NCI-H1436 treated with DMSO at 0.1 percent for 48 hours (cell line): Measurements from ENCODE around the gene POU2F1.

Experiments used
- DNase-seq: peaks from one replicate; lab custom pipeline; 2025; lab: John Stamatoyannopoulos, UW

The POU2F1 gene

DNA sequence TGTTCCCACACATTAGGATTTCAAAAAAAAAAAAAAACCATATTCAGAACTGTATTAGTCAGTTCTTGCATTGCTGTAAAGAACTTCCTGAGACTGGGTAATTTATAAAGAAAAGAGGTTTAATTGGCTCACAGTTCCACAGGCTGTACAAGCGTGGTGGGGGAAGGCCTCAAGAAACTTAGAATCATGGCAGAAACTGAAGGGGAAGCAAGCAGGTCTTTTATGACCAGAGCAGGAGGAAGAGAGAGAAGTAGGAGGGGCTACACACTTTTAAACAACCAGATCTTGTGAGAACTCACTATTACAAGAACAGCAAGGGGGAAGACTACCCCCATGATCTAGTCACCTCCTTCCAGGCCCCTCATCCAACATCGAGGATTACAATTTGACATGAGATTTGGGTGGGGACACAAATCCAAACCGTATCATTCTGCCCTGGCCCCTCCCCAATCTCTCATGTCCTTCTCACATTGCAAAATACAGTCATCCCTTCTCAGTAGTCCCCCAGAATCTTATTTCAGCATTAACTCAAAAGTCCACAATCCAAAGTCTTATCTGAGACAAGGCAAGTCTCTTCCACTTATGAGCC is 51.8 kb downstream of the POU2F1 start:
- no peak for DNase-seq

DNA sequence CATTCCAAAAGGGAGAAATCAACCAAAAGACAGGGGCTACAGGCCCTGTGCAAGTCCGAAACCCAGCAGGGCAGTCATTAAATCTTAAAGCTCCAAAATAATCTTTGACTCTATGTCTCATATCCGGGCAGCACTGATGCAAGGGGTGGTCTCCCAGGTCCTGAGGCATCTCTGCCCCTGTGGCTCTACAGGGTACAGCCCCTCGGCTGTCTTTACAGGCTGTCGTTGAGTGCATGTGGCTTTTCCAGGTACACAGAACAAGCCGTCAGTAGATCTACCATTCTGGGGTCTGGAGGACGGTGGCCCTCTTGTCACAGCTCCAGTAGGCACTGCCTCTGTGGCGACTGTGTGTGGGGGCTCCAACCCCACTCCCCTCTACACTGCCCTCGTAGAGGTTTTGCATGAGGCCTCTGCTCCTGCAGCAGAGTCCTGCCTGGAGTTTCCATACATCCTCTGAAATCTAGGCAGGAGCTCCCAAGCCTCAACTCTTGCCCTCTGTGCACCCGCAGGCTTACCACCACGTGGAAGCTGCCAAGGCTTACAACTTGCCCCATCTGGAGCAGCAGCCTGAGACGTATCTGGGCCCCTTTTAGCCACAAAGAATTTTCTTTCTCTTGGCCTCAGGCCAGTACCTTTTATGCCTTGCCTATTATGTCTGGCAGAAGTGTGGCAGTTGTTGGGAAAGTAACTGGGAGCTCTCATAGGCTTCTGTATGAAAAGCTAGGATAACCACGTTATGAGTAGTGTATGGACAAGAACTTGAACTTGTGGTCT is 52.5 kb downstream of the POU2F1 start:
- no peak for DNase-seq

DNA sequence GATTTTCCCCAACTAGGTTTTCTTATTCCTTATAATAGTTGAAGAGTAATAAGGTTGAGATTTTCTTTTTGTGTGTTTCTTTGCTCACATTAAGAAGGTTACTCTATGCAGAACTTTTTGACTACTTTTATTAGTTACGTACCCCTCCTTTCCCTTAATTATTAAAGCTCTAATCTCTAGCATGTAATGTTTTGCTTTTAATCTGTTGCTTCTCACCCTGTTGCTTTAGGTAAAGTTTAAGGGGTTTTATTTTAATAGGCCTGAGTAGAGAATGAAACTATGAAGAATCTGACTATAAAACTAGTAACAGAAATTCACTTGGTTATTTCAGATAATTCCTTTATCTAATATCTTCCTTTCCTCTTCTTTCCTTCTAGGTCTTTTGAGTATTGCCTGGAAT is 53.4 kb downstream of the POU2F1 start:
- DNase-seq: no peak

DNA sequence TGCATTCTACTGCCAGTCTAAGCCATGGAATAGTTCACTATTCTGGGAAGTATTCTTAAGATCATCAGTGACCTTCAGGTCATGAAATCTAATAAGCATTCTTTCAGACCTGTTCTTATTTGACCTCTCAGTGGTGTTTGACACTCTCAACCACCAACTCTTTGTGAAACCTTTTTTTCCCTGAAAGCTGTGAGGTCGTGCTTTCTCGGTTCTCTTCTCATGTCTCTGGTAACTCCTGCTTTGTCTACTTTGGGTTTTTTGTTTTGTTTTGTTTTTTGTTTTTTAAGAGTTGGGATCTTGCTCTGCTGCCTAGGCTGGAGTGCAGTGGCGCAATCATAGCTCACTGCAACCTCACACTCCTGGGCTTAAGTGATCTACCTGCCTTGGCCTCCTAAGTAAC is 56.3 kb downstream of the POU2F1 start:
- no peak for DNase-seq

DNA sequence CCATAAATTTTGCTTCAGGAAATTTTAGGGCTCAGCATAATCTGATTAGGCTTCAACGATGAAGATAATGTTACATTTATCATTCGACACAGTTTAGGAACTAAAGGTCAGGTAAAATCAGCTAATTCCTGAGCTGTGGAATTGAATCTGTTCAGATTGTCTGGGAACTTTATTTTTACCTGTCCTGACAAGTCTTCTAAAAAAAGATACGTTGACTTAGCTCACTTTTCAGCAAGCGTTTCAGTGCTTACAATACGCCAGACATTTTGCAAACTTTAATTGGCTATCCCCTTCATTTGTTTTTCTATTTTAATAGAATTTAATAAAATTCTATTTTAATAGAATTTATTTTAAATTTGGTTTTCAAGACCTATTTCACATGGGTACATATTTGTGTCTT is 57.8 kb downstream of the POU2F1 start:
- no peak for DNase-seq

DNA sequence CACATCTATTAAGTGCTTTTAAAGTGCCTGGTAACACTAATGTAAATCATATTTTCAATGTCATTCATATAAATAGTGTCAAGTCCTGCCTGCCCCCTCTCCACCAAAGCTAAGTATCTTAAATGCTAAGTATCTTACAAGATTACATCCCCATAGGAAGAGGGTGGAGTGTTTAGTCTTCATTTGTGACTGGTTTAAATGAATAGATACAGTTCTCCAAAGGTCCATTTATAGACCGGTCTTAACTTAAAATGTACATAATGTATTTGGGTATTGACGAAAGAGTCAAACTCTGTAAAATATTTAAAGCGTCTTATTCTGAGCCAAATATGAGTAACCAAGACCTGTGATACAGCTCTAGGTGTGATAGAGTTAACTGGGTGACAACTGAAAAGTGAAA is 60.2 kb downstream of the POU2F1 start:
- no peak for DNase-seq

DNA sequence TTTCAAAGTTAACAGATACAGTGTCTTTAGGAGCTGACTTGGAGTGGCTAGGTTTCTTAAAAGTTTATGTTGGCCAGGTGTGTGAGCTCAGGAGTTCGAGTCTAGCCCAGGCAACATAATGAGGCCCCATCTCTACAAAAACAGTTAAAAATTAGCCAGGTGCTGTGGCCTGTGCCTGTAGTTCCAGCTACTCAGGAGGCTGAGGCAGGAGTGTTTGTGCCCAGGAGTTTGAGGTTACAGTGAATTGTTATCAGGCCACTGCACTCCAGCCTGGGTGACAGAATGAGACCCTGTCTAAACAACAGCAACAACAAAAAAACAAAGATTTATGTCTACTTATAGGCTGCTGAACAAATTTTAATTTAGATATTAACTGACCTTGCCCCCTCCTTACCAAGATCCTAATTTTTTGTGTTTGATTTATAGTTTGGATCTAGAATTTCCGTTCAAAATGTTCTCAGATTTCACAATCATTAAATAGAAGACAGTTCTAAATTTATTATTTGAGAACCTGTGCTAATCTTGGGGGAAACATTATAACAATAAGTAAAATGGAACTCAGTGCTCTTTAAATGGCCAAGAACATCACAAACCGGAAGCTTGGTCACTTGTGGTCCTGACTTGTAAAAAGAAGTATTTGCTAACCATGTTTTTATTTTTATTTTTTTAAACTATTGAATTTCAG is 67.8 kb downstream of the POU2F1 start:
- no peak for DNase-seq

DNA sequence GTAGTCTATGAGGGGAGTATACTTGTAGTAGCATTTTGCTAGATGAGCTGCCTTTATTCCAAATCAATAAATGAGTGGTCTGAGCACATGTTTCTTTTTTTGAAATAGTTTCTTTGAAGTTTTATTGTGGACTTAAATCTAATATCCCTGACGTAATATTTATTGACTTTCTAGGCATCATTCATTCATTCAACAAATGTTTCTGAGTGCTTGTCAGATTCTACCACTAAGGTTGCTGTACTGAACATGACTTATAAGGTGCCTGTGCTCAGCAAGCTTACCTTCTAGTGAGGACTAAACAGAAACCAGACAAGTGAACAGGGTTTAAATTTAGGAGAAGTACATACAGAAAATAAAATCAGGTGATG is 68.4 kb downstream of the POU2F1 start:
- no peak for DNase-seq

DNA sequence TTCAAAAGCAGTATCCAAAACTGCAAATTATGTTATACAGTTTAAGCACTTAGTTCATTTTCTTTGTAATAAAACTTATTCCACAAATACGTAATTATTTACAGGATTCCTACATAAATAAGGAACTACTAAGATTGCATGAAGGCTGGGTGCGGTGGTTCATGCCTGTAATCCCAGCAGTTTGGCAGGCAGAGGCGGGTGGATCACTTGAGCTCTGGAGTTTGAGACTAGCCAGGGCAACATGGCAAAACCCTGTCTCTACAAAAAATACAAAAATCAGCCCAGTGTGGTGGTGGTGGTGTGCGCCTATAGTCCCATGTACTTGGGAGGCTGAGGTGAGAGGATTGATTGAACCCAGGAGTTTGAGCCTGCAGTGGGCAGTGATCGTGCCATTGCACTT is 69.3 kb downstream of the POU2F1 start:
- DNase-seq: no peak

DNA sequence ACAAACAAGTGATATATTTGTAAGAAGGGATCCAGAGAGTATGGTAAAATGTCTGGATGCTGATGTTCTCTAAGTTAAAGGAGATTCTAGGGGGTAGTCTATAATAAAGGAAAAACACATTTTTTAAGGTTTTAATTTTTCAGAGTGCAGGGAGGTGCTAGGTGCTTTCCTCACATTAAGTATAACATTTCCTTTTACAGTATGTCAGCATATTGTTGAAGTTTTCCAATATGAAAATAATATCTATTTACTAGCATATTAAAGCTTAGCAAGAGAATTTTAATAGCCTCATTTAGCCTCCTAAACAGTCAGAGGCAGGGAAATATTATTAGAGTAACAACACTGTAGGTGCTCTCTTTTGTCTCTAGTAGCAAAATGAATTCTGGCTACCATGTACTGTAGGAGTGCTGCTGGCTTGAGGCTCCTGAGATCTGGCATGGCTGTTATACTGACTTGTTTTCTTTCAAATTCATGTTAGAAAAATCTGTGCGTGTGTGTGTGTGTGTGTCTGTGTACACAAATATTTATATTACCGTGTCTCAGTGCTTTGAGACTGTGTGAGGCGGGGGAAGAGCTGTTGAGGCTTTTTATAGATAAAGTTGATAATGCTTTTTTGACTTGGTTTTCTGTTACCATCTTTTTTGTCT is 71.0 kb downstream of the POU2F1 start:
- no peak for DNase-seq

DNA sequence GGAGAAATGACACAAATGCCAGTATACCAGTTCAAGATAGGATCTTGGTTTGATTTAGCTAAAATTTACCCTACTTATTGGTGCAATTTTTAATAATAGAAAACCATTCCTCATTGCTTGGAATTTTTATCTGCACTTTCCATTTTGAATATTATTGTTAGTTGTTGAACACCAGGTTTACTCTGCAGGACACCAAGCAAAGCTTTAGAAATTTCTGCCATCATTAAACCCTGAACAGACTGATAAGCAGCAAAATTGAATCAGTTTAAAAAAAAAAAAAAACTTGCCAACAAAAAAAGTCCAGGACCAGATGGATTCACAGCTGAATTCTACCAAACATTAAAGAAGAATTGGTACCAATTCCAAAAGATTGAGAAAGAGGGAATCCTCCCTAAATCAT is 71.5 kb downstream of the POU2F1 start:
- no peak for DNase-seq

DNA sequence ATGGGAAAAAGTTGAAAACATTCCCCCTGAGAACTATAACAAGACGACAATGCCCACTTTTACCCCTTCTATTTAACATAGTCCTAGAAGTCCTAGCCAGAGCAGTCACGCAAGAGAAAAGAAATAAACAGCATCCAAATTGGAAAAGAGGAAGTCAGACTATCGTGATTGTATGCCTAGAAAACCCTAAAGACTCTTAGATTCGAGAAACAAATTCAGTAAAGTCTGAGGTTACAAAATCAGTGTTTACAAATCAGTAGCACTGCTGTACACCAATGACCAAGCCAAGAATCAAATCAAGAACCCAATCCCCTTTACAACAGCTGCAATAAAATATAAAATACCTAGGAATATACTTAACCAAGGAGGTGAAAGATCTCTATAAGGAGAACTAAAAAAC is 72.4 kb downstream of the POU2F1 start:
- no peak for DNase-seq

DNA sequence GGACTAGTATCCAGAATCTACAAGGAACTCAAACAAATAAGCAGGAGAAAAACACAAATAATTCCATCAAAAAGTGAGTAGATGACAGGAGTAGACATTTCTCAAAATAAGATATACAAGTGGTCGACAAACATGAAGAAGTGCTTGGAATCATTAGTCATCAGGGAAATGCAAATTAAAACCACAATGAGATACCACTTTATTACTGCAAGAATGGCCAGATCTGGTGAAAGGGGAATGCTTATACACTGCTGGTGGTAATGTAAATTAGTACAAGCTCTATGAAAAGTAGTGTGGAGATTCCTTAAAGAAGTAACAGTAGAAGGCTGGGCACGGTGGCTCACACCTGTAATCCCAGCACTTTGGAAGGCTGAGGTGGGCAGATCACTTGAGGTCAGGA is 73.8 kb downstream of the POU2F1 start:
- DNase-seq: no peak

DNA sequence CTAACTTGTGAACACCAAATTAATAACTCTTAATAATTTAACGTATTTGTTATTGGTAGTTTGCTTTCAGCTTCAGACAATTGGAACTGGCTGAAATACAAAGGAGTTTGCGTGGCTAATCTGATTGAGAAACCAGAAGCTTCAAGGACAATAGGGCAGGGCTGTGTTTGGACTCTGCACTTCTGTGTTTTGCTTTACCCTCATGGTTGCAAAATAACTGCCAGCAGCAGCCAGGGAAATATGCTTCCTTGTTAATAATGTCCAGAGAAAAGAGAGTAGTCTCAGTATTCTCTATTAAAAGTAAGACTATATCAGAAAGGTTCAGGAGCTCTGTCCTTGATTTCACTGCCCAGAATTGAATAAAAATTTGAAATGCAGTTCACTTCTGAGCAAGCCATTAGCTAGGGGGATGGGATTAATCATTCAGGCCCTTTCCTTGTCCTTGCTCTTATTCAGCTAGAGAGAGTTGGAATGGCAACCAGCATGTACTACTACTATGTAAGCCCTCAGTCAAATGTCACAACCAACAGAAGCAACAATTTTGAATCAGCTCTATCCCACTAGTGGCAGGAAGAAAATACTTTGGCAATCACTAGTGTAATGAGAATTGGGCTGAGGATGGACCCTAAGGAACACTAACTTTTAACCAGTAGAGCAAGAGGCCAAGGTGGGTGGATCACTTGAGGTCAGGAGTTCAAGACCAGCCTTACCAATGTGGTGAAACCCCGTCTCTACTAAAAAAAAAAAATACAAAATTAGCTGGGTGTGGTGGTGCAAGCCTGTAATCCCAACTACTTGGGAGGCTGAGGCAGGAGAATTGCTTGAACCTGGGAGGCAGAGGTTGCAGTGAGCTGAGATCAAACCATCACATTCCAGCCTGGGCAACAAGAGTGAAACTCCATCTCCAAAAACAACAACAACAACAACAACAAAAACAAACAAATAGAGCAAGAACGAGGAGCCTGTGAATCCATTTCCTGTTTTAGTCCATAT is 76.8 kb downstream of the POU2F1 start:
- no peak for DNase-seq

DNA sequence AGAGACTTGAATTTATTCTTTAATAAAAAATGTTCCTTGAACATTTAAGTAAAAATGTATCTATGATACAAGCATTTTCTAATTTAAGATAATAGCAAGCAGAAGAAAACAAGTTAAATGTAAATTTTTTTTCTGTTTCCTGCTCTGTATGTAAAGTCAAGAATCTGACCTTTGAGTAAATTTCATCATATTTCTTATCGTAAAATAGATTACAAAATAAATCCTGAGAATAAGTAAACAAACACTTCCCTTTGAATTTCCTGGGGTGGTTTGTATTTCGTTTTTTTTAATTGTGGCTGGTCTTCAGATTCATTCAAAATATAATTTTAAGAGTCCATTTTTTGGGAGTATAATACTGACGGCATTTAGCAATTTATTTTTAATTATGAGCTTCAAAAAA is 77.6 kb downstream of the POU2F1 start:
- no peak for DNase-seq

DNA sequence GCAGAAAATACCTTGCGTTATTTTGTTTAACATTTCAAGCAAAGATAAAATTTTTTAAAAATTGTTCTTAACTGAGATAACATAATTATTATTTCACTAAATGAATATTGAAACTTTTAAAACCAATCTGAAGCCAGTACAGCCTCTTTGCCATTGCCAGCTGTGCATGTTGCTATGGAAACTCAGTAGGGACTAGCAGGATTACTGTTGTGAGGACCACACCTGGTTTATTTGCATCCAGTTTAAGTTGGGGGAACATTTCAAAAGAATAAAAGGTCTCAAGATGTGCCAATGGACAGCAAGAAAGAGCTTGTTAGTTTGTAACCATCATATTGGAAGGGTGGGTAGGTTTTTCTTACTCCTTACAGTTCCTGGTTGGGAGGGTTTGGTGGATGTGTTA is 80.7 kb downstream of the POU2F1 start:
- DNase-seq: no peak

DNA sequence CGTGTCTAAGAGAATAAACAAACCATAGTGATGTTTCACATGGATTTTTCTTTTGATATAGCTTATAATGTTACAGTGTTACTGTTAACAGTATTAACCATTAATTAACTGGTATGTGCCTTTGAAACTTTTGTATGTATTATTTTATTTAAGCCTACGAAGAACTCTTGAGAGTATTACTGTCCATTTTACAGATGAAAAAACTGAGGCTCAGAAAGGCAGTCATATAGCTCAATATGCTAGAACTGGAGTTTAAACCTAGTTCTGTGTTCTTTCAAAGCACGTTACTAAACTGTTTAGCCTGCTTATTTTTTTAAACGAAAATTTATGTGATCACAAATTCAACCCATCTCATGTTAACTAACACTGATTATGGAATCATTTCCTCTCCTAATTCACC is 83.5 kb downstream of the POU2F1 start:
- no peak for DNase-seq

DNA sequence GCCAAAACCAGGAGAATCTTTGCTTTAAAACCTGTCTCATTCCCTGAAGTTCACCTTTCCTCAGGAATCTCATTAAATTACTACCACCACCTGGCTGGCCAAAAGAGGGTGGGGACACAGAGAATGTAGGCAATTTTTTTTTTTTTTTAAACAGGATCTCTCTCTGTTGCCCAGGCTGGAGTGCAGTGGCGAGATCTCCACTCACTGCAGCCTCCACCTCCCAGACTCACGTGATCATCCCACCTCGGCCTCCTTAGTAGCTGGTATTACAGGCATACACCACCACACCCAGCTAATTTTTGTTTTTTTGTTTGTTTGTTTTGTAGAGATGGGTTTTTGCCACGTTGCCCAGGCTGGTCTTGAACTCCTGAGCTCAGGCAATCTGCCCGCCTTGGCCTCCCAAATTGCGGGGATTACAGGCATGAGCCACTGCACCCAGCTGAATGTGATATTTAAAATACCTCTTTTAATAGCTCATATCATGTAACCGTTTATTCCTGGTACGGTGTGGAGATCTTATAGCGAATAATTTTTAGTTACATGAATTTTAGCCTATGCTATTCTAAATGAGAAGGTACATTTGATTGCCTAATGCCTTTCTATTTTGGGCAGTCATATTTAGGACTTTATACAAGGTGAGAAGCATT is 84.5 kb downstream of the POU2F1 start:
- DNase-seq: no peak

DNA sequence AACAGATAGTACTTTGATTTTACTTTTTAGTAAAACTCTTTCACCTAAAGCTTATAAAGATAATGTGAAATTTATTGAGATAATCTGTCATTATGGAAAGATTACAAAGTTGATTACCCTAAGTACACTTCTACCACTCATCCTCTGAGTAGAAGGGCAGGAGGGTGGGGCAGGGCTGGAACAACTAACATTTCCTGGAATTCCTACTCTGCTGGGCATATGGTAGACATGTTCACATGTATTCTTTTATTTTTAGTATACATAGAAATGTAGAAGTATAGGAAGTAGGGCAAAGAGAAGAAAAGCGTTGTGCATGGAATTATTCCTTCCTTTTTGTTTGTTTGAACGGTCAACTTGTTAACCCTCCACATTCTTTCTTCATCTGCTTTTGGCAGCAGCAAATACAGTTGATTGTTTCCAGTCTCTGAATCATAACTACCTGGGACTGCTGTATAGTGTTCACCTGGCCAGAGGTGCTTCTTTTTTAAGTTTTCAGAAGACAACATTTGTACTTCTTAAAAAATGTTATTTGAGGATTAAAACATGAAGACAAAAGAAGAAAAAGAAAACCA is 85.1 kb downstream of the POU2F1 start:
- DNase-seq: no peak

DNA sequence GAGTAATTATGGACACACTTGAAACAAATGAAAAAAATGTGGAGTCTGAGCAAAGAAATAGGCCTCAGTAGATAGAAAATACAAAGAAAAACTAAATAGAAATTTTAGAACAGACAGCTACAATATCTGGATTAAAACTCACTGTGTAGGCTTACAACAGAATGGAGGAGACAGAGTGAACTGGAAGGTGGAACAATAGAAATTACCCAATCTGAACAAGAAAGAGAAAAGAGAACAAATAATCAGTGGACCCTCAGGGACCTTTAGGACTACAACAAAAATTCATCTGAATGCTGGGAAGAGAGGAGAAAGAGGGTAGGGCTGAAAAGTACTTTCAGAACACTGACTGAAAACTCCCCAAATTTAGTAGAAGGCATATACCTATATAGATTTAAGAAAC is 90.0 kb downstream of the POU2F1 start:
- no peak for DNase-seq

DNA sequence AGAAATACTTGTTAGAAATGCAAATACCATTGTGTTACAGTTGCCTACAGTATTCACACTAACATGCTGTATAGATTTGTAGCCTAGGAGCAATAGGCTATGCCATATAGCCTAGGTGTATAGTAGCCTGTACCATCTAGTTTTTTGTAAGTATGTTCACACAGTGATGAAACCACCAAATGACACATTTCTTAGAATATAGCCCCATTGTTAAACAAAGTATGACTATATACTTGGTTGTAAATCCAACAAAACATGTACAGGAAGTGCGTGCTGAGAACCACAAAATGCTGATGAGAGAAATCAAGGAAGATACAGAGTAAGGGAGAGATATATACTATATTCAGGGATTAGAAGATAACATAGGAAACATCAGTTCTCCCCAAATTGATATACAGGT is 92.2 kb downstream of the POU2F1 start:
- DNase-seq: no peak
